Mesothelial cell of epicardium (in vitro differentiated cells): ENCODE measurements around the gene ADSL. TPM values are rescaled to one million over a fixed set of nuclear protein-coding genes. Genes with fewer than 3 reads are reported as not detected.
A peak's percentile ranks its signal among the peaks of the same experiment; 100 is the strongest.

Experiments
- DNase-seq, 2 experiments: peaks; one replicate each; pipeline ENCODE4 v3.0.0; 2021; ENCODE audit warnings: low spot score in 2 of 2; ENCODE audit not compliant: unreplicated experiment in 2 of 2
- H3K27ac Mint-ChIP-seq: 2 replicates; pipeline ENCODE4 v1.8.0; 2021; ENCODE audit warnings: mixed read lengths
- H3K27me3 Mint-ChIP-seq: 2 replicates; pipeline ENCODE4 v1.8.0; 2021; ENCODE audit warnings: low read depth, mixed read lengths
- H3K36me3 Mint-ChIP-seq: 2 replicates; pipeline ENCODE4 v1.8.0; 2021; ENCODE audit warnings: mixed read lengths
- H3K4me1 Mint-ChIP-seq: 2 replicates; pipeline ENCODE4 v1.8.0; 2021; ENCODE audit warnings: mixed read lengths
- H3K4me3 Mint-ChIP-seq: 2 replicates; pipeline ENCODE4 v1.8.0; 2021; ENCODE audit warnings: mild to moderate bottlenecking, moderate library complexity, mixed read lengths
- H3K9me3 Mint-ChIP-seq: 2 replicates; pipeline ENCODE4 v1.8.0; 2021; ENCODE audit warnings: mixed read lengths
- total RNA-seq: library from RNA; stranded (reverse); gene quantifications from 3 replicates; pipeline ENCODE4 v1.2.1, GENCODE V29; 2021
- TF ChIP-seq, protein P1 (sequence below): fragments of 200-600 bp; sonication (generic); IDR thresholded peaks from one replicate; pipeline ENCODE4 v1.5.0; 2021; ENCODE audit warnings: antibody characterized with exemption; ENCODE audit not compliant: unreplicated experiment

The ADSL gene
- total RNA-seq, 1 donor from 2014 or later = 73.4 TPM

DNA sequence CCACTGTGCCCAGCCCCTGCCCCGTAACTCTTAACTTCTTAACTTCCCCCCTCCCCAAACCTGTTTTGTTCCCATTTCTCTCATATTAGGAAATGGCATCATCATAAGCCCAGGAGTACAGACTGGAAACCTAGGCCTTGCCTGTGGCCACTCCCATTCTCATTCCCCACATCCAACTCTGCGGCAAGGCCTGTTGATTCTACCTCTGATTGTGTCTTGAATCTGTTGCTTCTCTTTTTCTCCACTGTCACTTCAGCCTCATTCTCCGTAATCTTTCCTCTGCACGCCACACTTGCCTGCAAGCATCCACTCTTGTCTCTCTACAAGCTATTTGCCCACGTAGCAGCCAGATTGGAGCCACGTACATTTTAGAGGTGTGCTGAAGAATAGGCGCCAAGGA lies 49.3 kb downstream of the ADSL start:
- Mint-ChIP-seq H3K4me1 (peaks cover 37% of the 10 kb centered on the region), H3K27me3 (no peaks in the 10 kb centered on the region), H3K36me3 (peaks cover 1% of the 10 kb centered on the region), H3K27ac (peak overlapping the region; percentile 97), H3K9me3 (no peaks in the 10 kb centered on the region), H3K4me3 (no peak overlapping the region)
- no peak for DNase-seq
- TF ChIP-seq, protein P1, sequence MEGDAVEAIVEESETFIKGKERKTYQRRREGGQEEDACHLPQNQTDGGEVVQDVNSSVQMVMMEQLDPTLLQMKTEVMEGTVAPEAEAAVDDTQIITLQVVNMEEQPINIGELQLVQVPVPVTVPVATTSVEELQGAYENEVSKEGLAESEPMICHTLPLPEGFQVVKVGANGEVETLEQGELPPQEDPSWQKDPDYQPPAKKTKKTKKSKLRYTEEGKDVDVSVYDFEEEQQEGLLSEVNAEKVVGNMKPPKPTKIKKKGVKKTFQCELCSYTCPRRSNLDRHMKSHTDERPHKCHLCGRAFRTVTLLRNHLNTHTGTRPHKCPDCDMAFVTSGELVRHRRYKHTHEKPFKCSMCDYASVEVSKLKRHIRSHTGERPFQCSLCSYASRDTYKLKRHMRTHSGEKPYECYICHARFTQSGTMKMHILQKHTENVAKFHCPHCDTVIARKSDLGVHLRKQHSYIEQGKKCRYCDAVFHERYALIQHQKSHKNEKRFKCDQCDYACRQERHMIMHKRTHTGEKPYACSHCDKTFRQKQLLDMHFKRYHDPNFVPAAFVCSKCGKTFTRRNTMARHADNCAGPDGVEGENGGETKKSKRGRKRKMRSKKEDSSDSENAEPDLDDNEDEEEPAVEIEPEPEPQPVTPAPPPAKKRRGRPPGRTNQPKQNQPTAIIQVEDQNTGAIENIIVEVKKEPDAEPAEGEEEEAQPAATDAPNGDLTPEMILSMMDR = no peak

- TF ChIP-seq, protein P1 = no peak
- Mint-ChIP-seq H3K9me3 (no peaks in the 10 kb centered on the region), H3K27me3 (no peaks in the 10 kb centered on the region), H3K36me3 (peaks cover 4% of the 10 kb centered on the region), H3K4me1 (peaks cover 37% of the 10 kb centered on the region), H3K4me3 (peak overlapping the region; percentile 25), H3K27ac (peak overlapping the region; percentile 97)
- DNase-seq = peak in 1 of 2 experiments; percentile 65
Measured at GRCh38 chr22:40396882-40397281, 50.6 kb downstream of the ADSL start.

DNA sequence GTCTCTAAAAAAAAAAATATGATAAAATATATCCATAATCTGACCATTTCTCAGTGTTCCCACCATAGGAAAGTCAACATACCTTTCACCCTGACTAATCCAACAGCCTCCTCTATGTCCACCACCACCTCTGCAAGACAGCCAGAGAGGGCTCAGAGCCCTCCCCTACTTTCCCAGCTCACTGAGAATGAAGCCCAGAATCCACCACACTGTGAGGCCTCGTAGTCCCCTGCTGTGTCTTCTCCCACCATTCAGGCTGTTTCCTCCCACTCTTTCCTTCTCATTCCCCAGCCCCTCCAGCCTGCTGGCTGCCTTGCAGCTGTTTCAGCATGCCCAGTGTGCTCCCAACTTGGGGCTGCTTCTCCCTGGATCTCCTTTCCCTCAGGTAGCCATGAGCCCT lies 51.1 kb downstream of the ADSL start:
- Mint-ChIP-seq H3K27me3 (no peaks in the 10 kb centered on the region), H3K36me3 (peaks cover 8% of the 10 kb centered on the region), H3K4me3 (no peak overlapping the region), H3K27ac (peak overlapping the region; percentile 96), H3K4me1 (peaks cover 35% of the 10 kb centered on the region), H3K9me3 (no peaks in the 10 kb centered on the region)
- TF ChIP-seq, protein P1 = no peak
- DNase-seq = no peak

DNA sequence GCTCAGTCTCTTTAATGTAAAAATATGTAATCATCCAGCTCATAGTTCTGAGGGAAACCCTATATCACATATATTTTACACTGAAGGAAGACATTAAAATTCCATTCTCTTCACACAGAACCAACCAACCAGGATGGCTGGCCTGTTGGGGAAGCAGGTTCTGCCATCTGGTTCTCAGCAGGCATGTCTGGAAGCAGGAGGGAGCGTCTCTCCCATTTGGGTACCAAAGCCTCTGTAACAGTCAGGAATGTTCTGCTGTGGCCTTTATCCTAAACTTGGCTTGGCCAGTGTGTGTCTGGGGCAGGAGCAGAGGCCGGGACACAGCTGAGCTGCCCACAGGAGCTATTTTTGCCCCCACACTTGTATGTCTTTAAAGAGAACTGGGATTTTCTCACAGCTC lies 53.3 kb downstream of the ADSL start:
- Mint-ChIP-seq H3K27ac (peak overlapping the region; percentile 60), H3K36me3 (peaks cover 24% of the 10 kb centered on the region), H3K4me1 (peaks cover 32% of the 10 kb centered on the region), H3K9me3 (no peaks in the 10 kb centered on the region), H3K27me3 (no peaks in the 10 kb centered on the region), H3K4me3 (no peak overlapping the region)
- TF ChIP-seq, protein P1 = no peak
- no peak for DNase-seq

GRCh38 chr22:40400159-40400558 lies 53.9 kb downstream of the ADSL start:
- H3K4me1 Mint-ChIP-seq = peaks cover 31% of the 10 kb centered on the region
- H3K36me3 Mint-ChIP-seq = peaks cover 24% of the 10 kb centered on the region
- DNase-seq = no peak
- no peaks in the 10 kb centered on the region for H3K27me3 Mint-ChIP-seq
- H3K4me3 Mint-ChIP-seq = no peak overlapping the region
- TF ChIP-seq, protein P1 = no peak
- peak overlapping the region; percentile 60 for H3K27ac Mint-ChIP-seq
- no peaks in the 10 kb centered on the region for H3K9me3 Mint-ChIP-seq

GRCh38 chr22:40401532-40401931 lies 55.2 kb downstream of the ADSL start:
- no peak for DNase-seq
- H3K4me1 Mint-ChIP-seq = peaks cover 22% of the 10 kb centered on the region
- peaks cover 24% of the 10 kb centered on the region for H3K36me3 Mint-ChIP-seq
- no peaks in the 10 kb centered on the region for H3K27me3 Mint-ChIP-seq
- peak overlapping the region; percentile 39 for H3K27ac Mint-ChIP-seq
- H3K4me3 Mint-ChIP-seq = no peak overlapping the region
- no peaks in the 10 kb centered on the region for H3K9me3 Mint-ChIP-seq
- TF ChIP-seq, protein P1 = no peak
